Common myeloid progenitor, CD34-positive (primary cell): Measurements from ENCODE around the gene ULBP2.
"Not testable (repeated sequence)": the region's sequence is repeated elsewhere in the genome, so short reads cannot be mapped to it uniquely, and the experiment has no call there.

Experiments used
- CTCF ChIA-PET: fragments of 350-600 bp; sonication (Branson Sonifier 250); formaldehyde crosslinking; loops from one replicate; lab custom pipeline; 2021; ENCODE audit warnings: antibody characterized with exemption; lab: Charles Lee
- POLR2A ChIA-PET: fragments of 350-600 bp; sonication (Branson Sonifier 250); formaldehyde crosslinking; loops from one replicate; lab custom pipeline; 2021; ENCODE audit warnings: antibody characterized with exemption; lab: Charles Lee
- DNase-seq, 3 donors: peaks; one replicate each; pipeline versions ENCODE4 v3.0.0 to v3.0.0-alpha.2; 2013
- H3K27ac ChIP-seq, 2 experiments: 1 replicate in 1 of 2; 2 replicates in 1 of 2; pipeline ENCODE4 v1.7.0; 2013; ENCODE audit warnings: inconsistent platforms in 2 of 2, low read length in 2 of 2, mild to moderate bottlenecking in 2 of 2, low read depth in 1 of 2, moderate library complexity in 1 of 2; ENCODE audit not compliant: severe bottlenecking in 2 of 2, insufficient read depth in 1 of 2, poor library complexity in 1 of 2
- H3K27me3 ChIP-seq, 5 experiments: replicated peaks in 2 of 5; 1 replicate in 3 of 5; 2 replicates in 2 of 5; pipeline versions ENCODE4 v1.6.1 to v1.7.0; 2013; ENCODE audit warnings: low read length in 4 of 5, mild to moderate bottlenecking in 2 of 5, moderate library complexity in 2 of 5, inconsistent platforms in 1 of 5; ENCODE audit not compliant: insufficient read depth in 5 of 5, control insufficient read depth in 4 of 5
- H3K36me3 ChIP-seq, 4 experiments: 1 replicate in 2 of 4; 2 replicates in 2 of 4; pipeline versions ENCODE4 v1.6.1 to v1.7.0; 2013; ENCODE audit warnings: low read length in 3 of 4, control low read depth in 1 of 4, mild to moderate bottlenecking in 1 of 4; ENCODE audit not compliant: control insufficient read depth in 4 of 4, insufficient read depth in 4 of 4
- H3K4me1 ChIP-seq, 4 experiments: 1 replicate in 3 of 4; 2 replicates in 1 of 4; pipeline versions ENCODE4 v1.6.1 to v1.7.1; 2013; ENCODE audit warnings: low read length in 3 of 4, mild to moderate bottlenecking in 3 of 4, control low read depth in 1 of 4, inconsistent platforms in 1 of 4, moderate library complexity in 1 of 4; ENCODE audit not compliant: control insufficient read depth in 4 of 4, insufficient read depth in 4 of 4; ENCODE audit errors: control extremely low read depth in 1 of 4
- H3K4me3 ChIP-seq, 7 experiments: 1 replicate in 4 of 7; 2 replicates in 3 of 7; pipeline versions ENCODE4 v1.5.1 to v1.7.0; 2013; ENCODE audit warnings: mild to moderate bottlenecking in 7 of 7, low read length in 6 of 7, moderate library complexity in 6 of 7, inconsistent platforms in 2 of 7, low read depth in 2 of 7, control low read depth in 1 of 7; ENCODE audit not compliant: insufficient read depth in 4 of 7, control insufficient read depth in 1 of 7; ENCODE audit errors: extremely low read depth in 1 of 7
- H3K9me3 ChIP-seq, 5 experiments: 1 replicate in 4 of 5; 2 replicates in 1 of 5; pipeline versions ENCODE4 v1.6.1 to v1.7.1; 2013; ENCODE audit warnings: low read length in 4 of 5, mild to moderate bottlenecking in 2 of 5, inconsistent platforms in 1 of 5, low read depth in 1 of 5, moderate library complexity in 1 of 5; ENCODE audit not compliant: control insufficient read depth in 4 of 5, insufficient read depth in 2 of 5; ENCODE audit errors: control extremely low read depth in 1 of 5
- WGBS: methylation state at CpG from one replicate; pipeline ENCODE4 v1.1.5; 2013; ENCODE audit not compliant: insufficient coverage; 5-methylcytosine and 5-hydroxymethylcytosine counted together

Gene ULBP2

DNA sequence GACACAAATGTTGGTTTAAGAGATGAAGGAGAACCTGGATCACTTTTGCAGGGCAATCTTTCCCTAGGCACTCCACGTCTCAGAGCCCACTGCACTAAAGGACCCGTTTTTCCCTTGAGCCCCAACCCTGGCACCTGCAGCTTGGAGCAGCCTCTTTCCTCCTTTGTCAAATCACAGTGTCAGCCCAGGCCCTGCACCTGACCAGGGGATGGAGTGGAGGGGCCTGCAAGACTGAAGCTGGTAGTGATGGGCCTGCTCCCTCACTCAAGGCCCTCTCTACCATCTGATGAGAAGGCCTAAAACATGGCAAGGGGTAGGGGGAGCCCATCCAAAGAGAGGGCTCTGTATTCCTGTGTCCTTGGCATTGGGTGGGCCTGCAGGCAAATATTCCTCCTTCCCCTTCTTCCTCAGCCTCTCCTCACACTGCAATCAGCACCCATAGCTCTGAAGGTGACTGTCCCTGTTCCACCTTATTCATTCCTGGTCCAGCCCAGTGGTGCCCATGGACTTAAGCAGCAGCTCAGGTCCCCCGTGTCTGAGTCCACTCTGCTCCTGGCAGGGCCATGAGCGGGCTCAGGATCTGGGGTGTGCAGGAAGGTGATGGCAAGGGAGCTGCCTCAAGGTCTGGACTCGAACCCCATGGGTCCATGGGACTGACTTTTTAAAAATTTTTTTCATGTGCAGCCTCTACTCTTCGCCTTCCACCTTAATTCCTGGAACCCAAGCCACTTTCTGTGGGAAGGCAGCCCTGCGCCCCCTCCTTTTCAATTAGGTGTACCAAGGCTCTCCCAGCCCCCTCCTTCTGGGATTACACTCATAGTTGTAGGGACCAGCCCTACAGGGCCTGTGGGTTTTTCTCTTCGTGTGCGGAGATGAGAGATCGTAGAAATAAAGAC lies 25.6 kb upstream of the ULBP2 start:
- CTCF ChIA-PET: no interaction called here
- POLR2A ChIA-PET: no interaction called here

DNA sequence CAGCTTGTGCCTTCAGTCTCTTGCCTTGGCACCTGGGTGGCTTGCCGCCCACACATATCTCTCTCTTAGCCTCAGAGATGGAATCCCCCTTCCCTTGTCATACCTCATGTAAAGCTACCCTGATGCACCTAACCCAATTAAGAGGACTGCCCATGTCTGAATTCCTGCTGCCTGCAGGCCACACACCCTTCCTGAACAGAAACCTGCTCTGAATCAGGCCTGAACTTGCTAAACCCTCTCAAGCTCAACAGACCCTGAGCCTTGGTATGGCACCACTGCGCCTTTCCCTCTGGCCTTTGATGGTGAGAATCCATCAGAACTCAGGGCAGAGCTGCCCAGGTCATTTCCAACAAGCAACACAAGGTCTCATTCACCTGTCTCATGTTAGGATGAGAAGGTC lies 24.1 kb upstream of the ULBP2 start:
- Histone ChIP-seq H3K4me3 (no peak overlapping the region), H3K4me1 (peaks cover 0 to 4% (median 3%) of the 10 kb centered on the region in 4 experiments), H3K36me3 (no peaks in the 10 kb centered on the region), H3K27me3 (peaks cover 0 to 25% (median 16%) of the 10 kb centered on the region in 5 experiments), H3K27ac (no peak overlapping the region), H3K9me3 (no peaks in the 10 kb centered on the region)
- DNase-seq: no peak
- POLR2A ChIA-PET: no interaction called here
- CTCF ChIA-PET: no interaction called here
- WGBS: 100% methylated on average over 2 of the region's 2 CpGs

More for the DNA sequence above, 25.6 kb upstream of the ULBP2 start:
- H3K27ac ChIP-seq: no peak overlapping the region
- no peak overlapping the region for H3K4me3 ChIP-seq
- H3K4me1 ChIP-seq: no peaks in the 10 kb centered on the region
- 95% methylated on average over 9 of the region's 10 CpGs for WGBS
- H3K9me3 ChIP-seq: no peaks in the 10 kb centered on the region
- DNase-seq: no peak
- no peaks in the 10 kb centered on the region for H3K36me3 ChIP-seq
- H3K27me3 ChIP-seq: peaks cover 0 to 15% (median 10%) of the 10 kb centered on the region in 5 experiments

DNA sequence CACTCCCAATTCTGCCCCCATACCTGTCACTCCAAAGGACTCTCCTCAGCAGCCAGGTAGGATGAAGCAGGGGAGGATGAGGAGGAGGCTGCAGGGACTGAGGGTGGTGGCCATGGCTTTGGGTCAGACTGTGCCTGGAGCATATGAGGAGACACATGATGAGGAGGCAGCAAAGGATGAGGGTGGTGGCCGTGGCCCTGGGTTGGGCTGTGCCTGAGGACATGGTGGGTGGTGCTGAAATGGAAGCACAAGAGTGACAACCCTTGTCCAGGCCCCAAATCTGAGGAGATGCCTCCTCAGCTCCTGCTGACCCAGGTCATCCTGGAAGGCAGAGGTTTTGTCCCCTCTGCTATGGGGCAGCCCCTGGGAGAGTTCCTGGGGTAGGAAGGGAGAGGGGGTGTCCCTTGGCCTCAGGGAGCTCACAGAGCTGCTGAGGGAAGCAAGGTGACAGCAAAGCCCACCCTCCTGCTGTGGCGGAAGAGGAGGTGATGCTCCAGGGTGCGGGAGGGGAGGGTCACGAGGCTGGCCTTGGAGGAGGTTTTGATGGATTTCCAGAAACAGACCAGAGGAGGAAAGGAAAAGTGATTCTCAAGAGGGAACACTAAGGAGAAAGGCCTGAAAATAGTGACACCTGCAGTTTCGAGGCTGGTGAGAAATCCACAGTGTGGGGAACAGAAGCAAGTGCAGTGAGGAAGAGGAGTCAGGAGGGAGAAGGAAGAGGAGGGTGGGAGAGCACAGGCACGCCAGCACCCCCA lies 23.5 kb upstream of the ULBP2 start:
- Histone ChIP-seq H3K9me3 (no peaks in the 10 kb centered on the region), H3K36me3 (no peaks in the 10 kb centered on the region), H3K27ac (no peak overlapping the region), H3K4me1 (peaks cover 0 to 11% (median 10%) of the 10 kb centered on the region in 4 experiments), H3K4me3 (no peak overlapping the region), H3K27me3 (peaks cover 0 to 32% (median 21%) of the 10 kb centered on the region in 5 experiments)
- 98% methylated on average over 6 of the region's 6 CpGs for WGBS
- ChIA-PET CTCF (interaction anchor here (1.3 kb wide), 1 partner anchor 75 kb away, joined by 3 read pairs; no protein-coding TSS in a partner anchor), POLR2A (no interaction called here)
- DNase-seq: no peak

DNA sequence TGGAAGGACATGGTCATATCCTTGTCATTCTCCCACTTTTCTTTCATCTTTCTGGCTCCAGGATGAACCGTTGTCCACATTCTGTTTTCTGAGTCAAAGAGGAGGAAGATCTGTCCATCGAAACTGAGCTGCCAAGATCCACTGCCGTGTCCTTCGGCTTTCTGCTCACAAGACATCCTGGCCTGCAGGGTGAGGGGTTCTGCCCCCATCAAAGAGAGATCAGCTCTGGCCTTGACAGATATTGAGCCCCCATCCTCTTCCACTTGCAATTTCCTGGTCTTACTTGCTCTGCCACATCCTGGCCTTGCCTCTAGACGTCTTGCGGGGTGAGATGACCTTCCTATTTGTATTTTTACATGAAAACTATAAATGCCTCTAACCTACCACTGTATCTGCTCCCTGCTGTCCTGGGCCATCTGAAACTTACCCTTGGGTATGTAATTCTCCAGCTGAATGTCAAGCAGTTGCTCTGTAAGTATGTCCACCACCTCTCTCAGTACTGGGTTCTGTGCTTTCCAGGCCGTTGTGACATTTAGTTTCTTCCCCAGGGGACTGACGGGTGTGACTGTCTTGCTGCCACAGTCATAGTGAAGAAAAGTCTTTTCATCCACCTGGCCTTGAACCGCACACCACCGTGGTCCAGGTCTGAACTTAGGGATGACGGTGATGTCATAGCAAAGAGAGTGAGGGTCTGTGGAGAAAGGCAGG lies 22.5 kb upstream of the ULBP2 start:
- H3K36me3 ChIP-seq, H3K9me3 ChIP-seq, H3K4me3 ChIP-seq, DNase-seq, H3K27ac ChIP-seq, POLR2A ChIA-PET: not testable (repeated sequence)
- Histone ChIP-seq H3K27me3 (peaks cover 1 to 41% (median 23%) of the 10 kb centered on the region in 5 experiments), H3K4me1 (peaks cover 0 to 15% (median 13%) of the 10 kb centered on the region in 4 experiments)
- CTCF ChIA-PET: interaction anchor here (1.3 kb wide), 1 partner anchor 76 kb away, joined by 3 read pairs; no protein-coding TSS in a partner anchor
- WGBS: 94% methylated on average over 4 of the region's 11 CpGs

DNA sequence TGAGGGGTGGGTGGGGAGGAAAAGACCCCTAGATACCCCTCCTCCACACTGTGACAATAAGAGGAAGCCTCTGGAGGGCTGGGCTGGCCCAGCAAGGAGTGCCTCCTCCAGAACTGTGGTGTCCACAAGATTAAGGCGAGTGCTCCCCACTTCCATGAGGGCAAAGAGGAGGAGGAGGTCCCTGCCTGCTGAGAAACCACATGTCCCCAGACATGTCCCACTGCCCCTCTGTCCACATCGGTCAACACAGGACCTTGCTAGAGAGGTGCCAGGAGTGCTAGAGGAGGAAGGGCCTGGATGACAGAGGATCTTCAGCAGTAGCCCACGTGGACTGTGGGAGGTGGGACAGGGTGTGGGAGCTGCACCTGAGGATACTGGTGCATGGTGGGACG lies 22.0 kb upstream of the ULBP2 start:
- Histone ChIP-seq H3K36me3 (no peaks in the 10 kb centered on the region), H3K4me3 (no peak overlapping the region), H3K4me1 (peaks cover 0 to 15% (median 13%) of the 10 kb centered on the region in 4 experiments), H3K27me3 (peaks cover 6 to 47% (median 28%) of the 10 kb centered on the region in 5 experiments), H3K9me3 (no peaks in the 10 kb centered on the region), H3K27ac (no peak overlapping the region)
- no peak for DNase-seq
- ChIA-PET CTCF (no interaction called here), POLR2A (no interaction called here)
- WGBS: 95% methylated on average over 4 of the region's 4 CpGs

DNA sequence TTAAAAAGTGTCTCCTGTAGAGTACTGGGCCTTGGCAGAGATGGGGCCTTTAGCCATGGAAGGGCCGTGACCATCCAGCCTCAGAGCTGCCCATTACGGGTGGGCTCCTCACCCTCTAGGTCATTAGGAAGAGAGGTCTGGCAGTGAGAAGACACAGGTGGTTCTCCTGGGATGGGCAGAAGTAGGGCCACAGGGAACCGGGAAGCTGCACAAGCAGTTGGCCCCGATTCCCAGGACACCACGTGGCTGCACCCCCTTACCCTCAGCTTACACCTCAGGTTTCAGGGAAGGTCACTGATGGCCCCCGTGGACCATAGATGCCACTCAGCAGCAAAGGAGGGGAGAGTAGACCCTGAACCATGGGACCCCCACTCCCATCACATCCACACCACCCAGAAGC lies 20.5 kb upstream of the ULBP2 start:
- Histone ChIP-seq H3K9me3 (peaks cover 0 to 1% (median 0%) of the 10 kb centered on the region in 5 experiments), H3K27ac (no peak overlapping the region), H3K4me3 (no peak overlapping the region), H3K4me1 (peaks cover 0 to 26% (median 24%) of the 10 kb centered on the region in 4 experiments), H3K36me3 (no peaks in the 10 kb centered on the region), H3K27me3 (peaks cover 6 to 62% (median 34%) of the 10 kb centered on the region in 5 experiments)
- 87% methylated on average over 6 of the region's 6 CpGs for WGBS
- CTCF ChIA-PET: interaction anchor here (1.2 kb wide), 1 partner anchor 85 kb away, joined by 3 read pairs; no protein-coding TSS in a partner anchor
- POLR2A ChIA-PET: no interaction called here
- DNase-seq: no peak
